ENCODE results near the gene ANO1.

Gene ANO1

GRCh38 chr11:70169127-70169526 lies 91.0 kb downstream of the ANO1 start:
- peaks cover 2% of the 10 kb centered on the region for H3K4me1 ChIP-seq
- no peak overlapping the region for H3K9ac ChIP-seq
- H3K27me3 ChIP-seq (ENCODE audit: control insufficient read depth, insufficient read depth, low read length) = no peaks in the 10 kb centered on the region
- no peak overlapping the region for H3K27ac ChIP-seq
- no peaks in the 10 kb centered on the region for H3K79me2 ChIP-seq
- H3K36me3 ChIP-seq (ENCODE audit: control insufficient read depth, insufficient read depth, low read length) = no peaks in the 10 kb centered on the region
- H3K9me3 ChIP-seq (ENCODE audit: control insufficient read depth, low read length) = no peaks in the 10 kb centered on the region
- no peak overlapping the region for H3K4me3 ChIP-seq (ENCODE audit: low read depth, low read length)
- H2AFZ ChIP-seq = no peak overlapping the region
- TF ChIP-seq, protein P1, sequence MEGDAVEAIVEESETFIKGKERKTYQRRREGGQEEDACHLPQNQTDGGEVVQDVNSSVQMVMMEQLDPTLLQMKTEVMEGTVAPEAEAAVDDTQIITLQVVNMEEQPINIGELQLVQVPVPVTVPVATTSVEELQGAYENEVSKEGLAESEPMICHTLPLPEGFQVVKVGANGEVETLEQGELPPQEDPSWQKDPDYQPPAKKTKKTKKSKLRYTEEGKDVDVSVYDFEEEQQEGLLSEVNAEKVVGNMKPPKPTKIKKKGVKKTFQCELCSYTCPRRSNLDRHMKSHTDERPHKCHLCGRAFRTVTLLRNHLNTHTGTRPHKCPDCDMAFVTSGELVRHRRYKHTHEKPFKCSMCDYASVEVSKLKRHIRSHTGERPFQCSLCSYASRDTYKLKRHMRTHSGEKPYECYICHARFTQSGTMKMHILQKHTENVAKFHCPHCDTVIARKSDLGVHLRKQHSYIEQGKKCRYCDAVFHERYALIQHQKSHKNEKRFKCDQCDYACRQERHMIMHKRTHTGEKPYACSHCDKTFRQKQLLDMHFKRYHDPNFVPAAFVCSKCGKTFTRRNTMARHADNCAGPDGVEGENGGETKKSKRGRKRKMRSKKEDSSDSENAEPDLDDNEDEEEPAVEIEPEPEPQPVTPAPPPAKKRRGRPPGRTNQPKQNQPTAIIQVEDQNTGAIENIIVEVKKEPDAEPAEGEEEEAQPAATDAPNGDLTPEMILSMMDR (IDR thresholded peaks at IDR 0.05) = no peak
- no peak overlapping the region for H3K4me2 ChIP-seq (ENCODE audit: low read length)

DNA sequence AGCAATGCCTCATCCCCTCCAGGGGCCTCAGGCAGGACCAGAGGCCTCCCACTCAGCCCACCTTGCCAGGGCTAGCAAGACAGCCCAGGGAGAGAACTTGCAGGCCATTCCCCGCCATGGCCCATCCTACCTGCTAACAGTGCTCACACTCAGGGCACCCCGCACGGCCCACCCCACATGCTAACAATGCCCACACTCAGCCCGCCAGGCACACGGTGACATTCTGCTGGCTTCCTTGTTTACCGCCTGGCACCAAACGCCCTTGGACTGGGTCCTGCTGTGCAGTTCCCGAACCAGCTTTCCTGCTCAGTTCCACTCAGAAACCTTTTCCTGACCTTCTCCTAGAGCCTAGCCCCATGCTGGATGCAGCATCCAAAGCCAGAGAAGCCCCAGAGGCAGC lies 91.5 kb downstream of the ANO1 start:
- no peak overlapping the region for H3K4me3 ChIP-seq (ENCODE audit: low read depth, low read length)
- H3K4me2 ChIP-seq (ENCODE audit: low read length) = no peak overlapping the region
- H3K9ac ChIP-seq = no peak overlapping the region
- H3K9me3 ChIP-seq (ENCODE audit: control insufficient read depth, low read length) = no peaks in the 10 kb centered on the region
- H3K27me3 ChIP-seq (ENCODE audit: control insufficient read depth, insufficient read depth, low read length) = no peaks in the 10 kb centered on the region
- no peak overlapping the region for H2AFZ ChIP-seq
- H3K79me2 ChIP-seq = no peaks in the 10 kb centered on the region
- peaks cover 2% of the 10 kb centered on the region for H3K4me1 ChIP-seq
- no peak overlapping the region for H3K27ac ChIP-seq
- TF ChIP-seq, protein P1 (IDR thresholded peaks at IDR 0.05) = no peak
- no peaks in the 10 kb centered on the region for H3K36me3 ChIP-seq (ENCODE audit: control insufficient read depth, insufficient read depth, low read length)

GRCh38 chr11:70170596-70171210 lies 92.6 kb downstream of the ANO1 start:
- no peak overlapping the region for H3K4me2 ChIP-seq (ENCODE audit: low read length)
- H3K4me1 ChIP-seq = peaks cover 2% of the 10 kb centered on the region
- no peak overlapping the region for H3K4me3 ChIP-seq (ENCODE audit: low read depth, low read length)
- no peaks in the 10 kb centered on the region for H3K27me3 ChIP-seq (ENCODE audit: control insufficient read depth, insufficient read depth, low read length)
- no peak overlapping the region for H2AFZ ChIP-seq
- H3K27ac ChIP-seq = no peak overlapping the region
- no peaks in the 10 kb centered on the region for H3K36me3 ChIP-seq (ENCODE audit: control insufficient read depth, insufficient read depth, low read length)
- TF ChIP-seq, protein P1 (IDR thresholded peaks at IDR 0.05) = no peak
- no peak overlapping the region for H3K9ac ChIP-seq
- no peaks in the 10 kb centered on the region for H3K79me2 ChIP-seq
- H3K9me3 ChIP-seq (ENCODE audit: control insufficient read depth, low read length) = no peaks in the 10 kb centered on the region

GRCh38 chr11:70173018-70173417 lies 94.9 kb downstream of the ANO1 start:
- TF ChIP-seq, protein P1 (IDR thresholded peaks at IDR 0.05) = no peak
- H3K27me3 ChIP-seq (ENCODE audit: control insufficient read depth, insufficient read depth, low read length) = no peaks in the 10 kb centered on the region
- no peak overlapping the region for H2AFZ ChIP-seq
- no peak overlapping the region for H3K9ac ChIP-seq
- no peaks in the 10 kb centered on the region for H3K36me3 ChIP-seq (ENCODE audit: control insufficient read depth, insufficient read depth, low read length)
- no peak overlapping the region for H3K4me3 ChIP-seq (ENCODE audit: low read depth, low read length)
- no peak overlapping the region for H3K4me2 ChIP-seq (ENCODE audit: low read length)
- no peaks in the 10 kb centered on the region for H3K79me2 ChIP-seq
- H3K27ac ChIP-seq = no peak overlapping the region
- H3K9me3 ChIP-seq (ENCODE audit: control insufficient read depth, low read length) = no peaks in the 10 kb centered on the region
- peaks cover 2% of the 10 kb centered on the region for H3K4me1 ChIP-seq

GRCh38 chr11:70174547-70175235 lies 96.6 kb downstream of the ANO1 start:
- no peak overlapping the region for H3K4me3 ChIP-seq (ENCODE audit: low read depth, low read length)
- H3K27ac ChIP-seq = no peak overlapping the region
- TF ChIP-seq, protein P1 (IDR thresholded peaks at IDR 0.05) = no peak
- H3K27me3 ChIP-seq (ENCODE audit: control insufficient read depth, insufficient read depth, low read length) = no peaks in the 10 kb centered on the region
- peaks cover 2% of the 10 kb centered on the region for H3K4me1 ChIP-seq
- no peaks in the 10 kb centered on the region for H3K79me2 ChIP-seq
- no peak overlapping the region for H3K4me2 ChIP-seq (ENCODE audit: low read length)
- H2AFZ ChIP-seq = no peak overlapping the region
- H3K9me3 ChIP-seq (ENCODE audit: control insufficient read depth, low read length) = no peaks in the 10 kb centered on the region
- H3K36me3 ChIP-seq (ENCODE audit: control insufficient read depth, insufficient read depth, low read length) = no peaks in the 10 kb centered on the region
- H3K9ac ChIP-seq = no peak overlapping the region

Measured in parathyroid adenoma (tissue), 2 donors.